ENCODE data around the gene PTPN14. TPM values are rescaled to one million over a fixed set of nuclear protein-coding genes. Genes with fewer than 3 reads are reported as not detected.
A peak's percentile ranks its signal among the peaks of the same experiment; 100 is the strongest.

Gene PTPN14
- total RNA-seq, 1 experiment from 2014 or later, result 88.4 TPM

- ATAC-seq (peak; percentile 37), DNase-seq (ENCODE audit: low spot score) (peak; percentile 65)
- H3K9me3 Mint-ChIP-seq, result no peaks in the 10 kb centered on the region
- H3K4me3 Mint-ChIP-seq, result no peak overlapping the region
- H3K27ac Mint-ChIP-seq, result peak overlapping the region; percentile 20; the same call in 1 of the 2 replicates
- TF ChIP-seq CTCF (IDR thresholded peaks at IDR 0.05), result peak; percentile 80
- TF ChIP-seq ZBTB43 (CRISPR knock-in tag; IDR thresholded peaks at IDR 0.05), result no peak
- H3K36me3 Mint-ChIP-seq, result no peaks in the 10 kb centered on the region
- peaks cover 41% of the 10 kb centered on the region for H3K4me1 Mint-ChIP-seq
- CTCF ChIA-PET, result interaction anchor here (0.5 to 11.2 kb wide), 80 partner anchors 8 to 349 kb away, joined by 3 to 382 read pairs (median 5); partner anchors contain the start of genes CENPF, PTPN14 and SMYD2
- POLR2A ChIA-PET, result interaction anchor here (0.5 kb wide), 1 partner anchor 37 kb away, joined by 4 read pairs; no protein-coding TSS in a partner anchor
- no peaks in the 10 kb centered on the region for H3K27me3 Mint-ChIP-seq (ENCODE audit: low read depth)
Observed at GRCh38 chr1:214332946-214333798, 218.2 kb downstream of the PTPN14 start.

DNA sequence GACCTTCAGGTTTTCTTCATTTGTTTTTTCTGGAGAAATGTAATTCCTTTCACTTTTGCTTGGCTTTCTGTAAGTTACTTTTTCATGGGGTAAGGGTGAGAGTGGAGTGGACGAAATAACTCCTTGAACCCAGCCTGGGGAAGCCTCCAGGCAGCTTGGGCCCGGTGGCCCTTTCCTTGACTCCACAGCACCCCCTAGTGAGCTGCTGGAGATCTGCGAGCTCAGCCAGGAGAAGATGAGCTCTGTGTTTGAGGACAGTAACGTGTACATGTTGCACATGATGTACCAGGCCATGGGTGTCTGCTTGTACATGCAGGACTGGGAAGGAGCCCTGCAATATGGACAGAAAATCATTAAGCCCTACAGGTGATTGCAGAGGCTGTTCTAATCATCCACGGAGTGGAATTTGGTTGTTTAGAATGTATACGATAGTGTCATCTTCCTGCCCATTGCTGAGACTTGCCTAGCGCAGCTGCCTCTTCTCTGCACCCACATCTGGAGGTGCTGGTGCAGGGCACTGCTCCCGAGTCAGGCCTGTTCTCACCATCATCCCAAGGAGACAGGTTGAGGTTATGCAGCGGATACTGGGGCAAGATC is 219.5 kb downstream of the PTPN14 start:
- DNase-seq (ENCODE audit: low spot score) (peak; percentile 77), ATAC-seq (peak; percentile 36)
- Mint-ChIP-seq H3K4me1 (peaks cover 29% of the 10 kb centered on the region), H3K27me3 (ENCODE audit: low read depth) (no peaks in the 10 kb centered on the region), H3K4me3 (no peak overlapping the region), H3K36me3 (no peaks in the 10 kb centered on the region), H3K9me3 (no peaks in the 10 kb centered on the region), H3K27ac (no peak overlapping the region)
- ChIA-PET CTCF (interaction anchor here (0.6 to 11.2 kb wide), 100 partner anchors 8 to 881 kb away, joined by 3 to 382 read pairs (median 5); partner anchors contain the start of genes CENPF, PTPN14 and SMYD2), POLR2A (interaction anchor here (0.7 to 1.0 kb wide), 2 partner anchors 219 to 249 kb away, joined by 3 to 5 read pairs; no protein-coding TSS in a partner anchor)
- no peak for TF ChIP-seq ZBTB43 (CRISPR knock-in tag; IDR thresholded peaks at IDR 0.05)
- TF ChIP-seq KAT7 (CRISPR knock-in tag; IDR thresholded peaks at IDR 0.05; ENCODE audit: borderline replicate concordance), result no peak
- no peak for TF ChIP-seq CREB1 (CRISPR knock-in tag; IDR thresholded peaks at IDR 0.05)
- no peak for TF ChIP-seq ZNF512 (CRISPR knock-in tag; IDR thresholded peaks at IDR 0.05; ENCODE audit: borderline replicate concordance)
- peak; percentile 89 for TF ChIP-seq CTCF (IDR thresholded peaks at IDR 0.05)

- ChIA-PET POLR2A (interaction anchor here (0.7 to 1.8 kb wide), 2 partner anchors 221 to 250 kb away, joined by 3 to 4 read pairs; partner anchors contain the start of gene PTPN14), CTCF (interaction anchor here (0.6 to 11.2 kb wide), 73 partner anchors 7 to 880 kb away, joined by 3 to 382 read pairs (median 6); partner anchors contain the start of genes CENPF, PTPN14 and SMYD2)
- Mint-ChIP-seq H3K9me3 (no peaks in the 10 kb centered on the region), H3K4me1 (peaks cover 27% of the 10 kb centered on the region), H3K4me3 (no peak overlapping the region), H3K27ac (no peak overlapping the region), H3K27me3 (ENCODE audit: low read depth) (no peaks in the 10 kb centered on the region), H3K36me3 (no peaks in the 10 kb centered on the region)
- TF ChIP-seq CREB1 (CRISPR knock-in tag; IDR thresholded peaks at IDR 0.05), result no peak
- no peak for TF ChIP-seq ARID4B (CRISPR knock-in tag; IDR thresholded peaks at IDR 0.05; ENCODE audit: borderline replicate concordance)
- no peak for TF ChIP-seq GRHL2 (CRISPR knock-in tag; IDR thresholded peaks at IDR 0.05; ENCODE audit: insufficient replicate concordance, severe bottlenecking)
- no peak for TF ChIP-seq CBFB (CRISPR knock-in tag; IDR thresholded peaks at IDR 0.05; ENCODE audit: low read depth)
- TF ChIP-seq PRRX2 (CRISPR knock-in tag; IDR thresholded peaks at IDR 0.05), result no peak
- TF ChIP-seq NFE2L1 (CRISPR knock-in tag; IDR thresholded peaks at IDR 0.05), result no peak
- ATAC-seq (no peak), DNase-seq (ENCODE audit: low spot score) (no peak)
Observed at GRCh38 chr1:214331180-214331579, 220.2 kb downstream of the PTPN14 start.
